GM19099 (cell line): Measurements from ENCODE around the gene CP.

ENCODE experiments used
- POLR2A ChIP-seq: IDR thresholded peaks from 3 replicates; pipeline ENCODE4 v1.6.1; 2011; ENCODE audit warnings: low read depth; ENCODE audit not compliant: insufficient read length; ENCODE audit errors: extremely low read depth

The CP gene

DNA sequence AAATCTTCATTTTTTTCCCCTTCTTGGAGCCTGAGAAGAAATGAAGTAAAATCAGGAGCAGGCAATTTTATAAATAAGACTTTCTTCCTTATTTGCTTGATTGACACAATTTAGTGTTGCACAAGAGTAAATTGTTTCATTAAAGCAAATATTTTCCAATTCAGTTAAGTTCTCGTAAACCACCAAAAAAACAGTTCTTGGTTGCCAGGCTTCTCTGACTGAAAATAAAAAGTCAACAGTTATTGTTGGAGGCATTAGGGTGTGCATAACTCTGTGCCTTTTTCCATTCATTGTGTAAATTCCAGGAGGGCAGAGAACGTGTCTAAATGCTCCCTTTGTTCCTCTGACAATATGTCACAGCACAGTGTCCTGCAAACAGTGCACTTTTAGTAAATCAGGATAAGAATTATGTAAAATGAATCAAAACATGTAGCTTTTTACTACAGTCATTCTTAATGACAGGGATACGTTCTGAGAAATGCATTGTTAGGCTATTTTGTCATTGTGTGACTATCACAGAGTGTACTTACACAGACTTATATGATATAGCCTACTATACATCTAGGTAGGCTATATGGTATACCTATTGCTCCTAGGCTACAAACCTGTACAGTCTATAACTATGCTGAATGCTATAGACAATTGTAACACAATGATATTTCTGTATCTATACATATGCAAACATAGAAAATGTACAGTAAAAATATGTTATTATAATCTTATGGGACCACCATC is at the start of gene CP:
TSS of gene CP (minus strand) at position 47 of the 735 bp plus-strand sequence. CDS start at position 10, 37 bp downstream.
- TF ChIP-seq POLR2A = no peak

DNA sequence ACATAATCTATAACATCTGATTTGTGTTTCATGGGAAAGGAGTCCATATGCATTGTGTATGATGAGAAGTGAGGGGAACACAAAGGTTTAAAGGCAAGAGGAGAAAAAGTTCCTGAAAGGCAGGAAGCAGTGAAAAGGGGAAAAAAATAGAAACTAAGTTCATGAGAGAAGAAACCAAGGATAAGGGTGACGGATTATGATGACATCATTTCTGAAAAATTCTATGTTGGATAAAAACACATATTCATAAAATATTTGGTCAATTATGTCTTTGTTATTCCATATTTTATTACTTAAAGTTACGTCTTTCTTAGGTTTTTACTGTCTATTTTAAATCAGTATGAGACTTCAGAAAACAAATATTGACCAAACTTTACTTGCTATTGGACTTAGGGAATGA is 48.6 kb upstream of the CP start:
- TF ChIP-seq POLR2A = no peak

DNA sequence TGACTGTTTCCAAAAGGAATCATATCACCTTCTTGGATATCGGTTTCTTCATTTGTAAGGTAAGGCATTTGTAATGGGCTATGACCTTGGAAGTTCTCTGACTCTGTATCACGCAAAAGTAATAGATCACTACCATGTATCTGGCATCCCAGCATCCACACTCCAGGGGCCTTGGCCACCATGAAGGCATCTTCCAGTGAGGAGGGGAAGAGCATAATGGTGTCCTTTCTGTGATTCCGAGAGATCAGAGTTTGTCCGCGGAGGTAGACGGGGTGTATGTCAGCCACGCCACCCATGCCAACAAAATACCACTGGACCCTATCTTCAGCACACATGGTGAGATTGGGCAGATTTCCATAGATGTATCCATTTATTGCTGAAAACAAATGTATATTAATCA is 48.1 kb upstream of the CP start:
- TF ChIP-seq POLR2A = no peak

DNA sequence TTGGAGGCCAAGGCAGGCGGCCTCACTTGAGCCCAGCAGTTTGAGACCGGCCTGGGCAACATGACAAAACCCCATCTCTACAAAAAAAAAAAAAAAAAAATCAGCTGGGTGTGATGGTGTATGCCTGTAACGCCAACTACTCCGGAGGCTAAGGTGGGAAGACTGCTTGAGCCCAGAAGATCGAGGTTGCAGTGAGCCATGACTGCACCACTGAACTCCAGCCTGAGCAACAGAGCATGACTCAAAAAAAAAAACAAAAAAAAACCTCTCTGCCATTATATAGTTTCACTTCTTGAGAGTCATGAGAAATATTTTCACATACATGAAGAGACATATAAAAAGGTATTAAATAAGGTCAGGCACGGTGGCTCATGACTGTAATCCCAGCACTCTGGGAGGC is 45.9 kb upstream of the CP start:
- no peak for TF ChIP-seq POLR2A

DNA sequence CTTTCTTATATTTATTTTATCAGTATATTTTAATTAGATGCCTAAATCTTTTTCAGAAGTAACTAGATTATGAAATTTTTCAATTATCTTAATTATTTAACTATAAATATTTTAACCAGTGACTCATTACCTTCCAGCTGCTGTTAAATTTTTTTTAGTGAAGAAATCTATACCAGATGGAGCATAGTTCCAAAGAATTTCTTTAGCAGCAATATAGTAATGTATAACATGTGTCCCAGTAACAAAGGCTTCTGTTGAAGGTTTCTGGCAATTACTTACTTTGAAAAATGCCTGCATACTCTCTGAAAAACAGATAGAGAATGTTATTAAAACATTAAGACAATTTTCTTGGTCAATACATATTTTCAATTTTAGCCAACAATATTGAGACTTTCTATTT is 45.1 kb upstream of the CP start:
- no peak for TF ChIP-seq POLR2A

DNA sequence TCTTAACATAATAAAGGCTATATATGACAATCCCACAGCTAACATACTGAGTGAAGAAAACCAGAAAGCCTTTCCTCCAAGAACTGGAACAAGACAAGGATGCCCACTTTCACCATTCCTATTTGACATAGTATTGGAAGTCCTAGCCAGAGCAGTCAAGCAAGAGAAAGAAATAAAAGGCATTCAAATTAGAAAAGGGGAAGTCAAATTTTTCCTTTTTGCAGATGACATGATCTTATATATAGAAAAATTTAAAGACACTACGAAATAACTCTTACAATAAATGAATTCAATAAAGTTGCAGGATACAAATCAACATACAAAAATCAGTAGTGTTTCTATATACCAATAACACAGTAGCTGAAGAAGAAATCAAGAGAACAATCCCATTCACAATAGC is 42.2 kb upstream of the CP start:
- no peak for TF ChIP-seq POLR2A

DNA sequence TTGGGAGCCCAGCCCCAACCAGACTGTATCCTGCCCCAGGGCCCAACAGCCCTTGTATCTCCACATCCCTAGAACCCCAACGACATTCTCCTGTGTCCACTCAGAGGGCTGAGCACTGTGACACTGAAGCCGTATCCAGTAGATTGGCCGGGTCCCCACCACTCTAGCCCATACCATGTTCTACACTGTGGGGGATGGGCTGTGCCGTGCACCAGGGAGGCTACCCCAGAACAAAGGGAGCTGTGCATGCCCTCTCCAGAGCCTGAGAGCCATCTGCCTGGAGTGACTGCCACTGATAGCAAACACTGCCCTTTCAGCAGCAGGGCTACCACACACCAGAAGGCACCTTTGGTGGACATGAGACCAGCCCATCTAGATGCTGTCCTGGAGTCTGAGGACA is 37.1 kb upstream of the CP start:
- no peak for TF ChIP-seq POLR2A

DNA sequence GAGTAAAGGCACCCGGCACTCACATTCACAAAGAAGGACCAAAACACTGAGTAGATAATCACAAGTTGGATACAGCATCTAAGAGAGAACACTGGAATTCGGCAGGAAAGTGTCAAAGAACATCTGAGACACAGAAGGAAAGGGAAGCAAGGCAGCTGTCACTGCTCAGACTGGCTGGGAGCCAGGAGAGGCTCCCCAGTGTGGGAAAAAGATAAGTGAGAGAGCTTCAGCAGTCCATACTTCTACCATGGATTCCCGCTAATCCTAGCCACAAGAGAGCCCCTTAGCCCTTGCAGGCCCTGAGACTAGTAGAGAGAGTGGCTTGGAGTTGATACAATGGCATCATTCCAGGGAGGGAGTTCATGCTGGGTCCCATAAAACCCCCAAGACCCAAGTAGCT is 36.7 kb upstream of the CP start:
- no peak for TF ChIP-seq POLR2A

DNA sequence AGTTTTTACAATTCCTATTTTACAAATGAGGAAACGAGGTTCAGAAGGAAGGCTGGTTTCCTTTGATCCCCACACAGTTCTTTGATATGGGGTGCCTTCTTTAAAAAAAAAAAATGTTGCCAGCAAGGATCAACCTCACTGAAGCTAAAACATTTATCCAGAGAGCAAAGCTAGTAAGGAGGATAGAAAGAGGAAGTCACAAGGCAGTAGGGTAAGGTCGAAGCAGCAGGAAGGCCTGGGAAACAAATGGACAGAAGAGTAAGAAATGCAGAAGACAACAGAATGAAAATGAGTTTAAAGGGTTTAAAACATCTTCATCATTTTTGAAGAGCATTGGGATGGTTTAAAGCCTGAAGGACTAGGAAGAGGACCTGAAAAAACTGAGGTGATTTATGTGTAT is 30.6 kb upstream of the CP start:
- TF ChIP-seq POLR2A = no peak

DNA sequence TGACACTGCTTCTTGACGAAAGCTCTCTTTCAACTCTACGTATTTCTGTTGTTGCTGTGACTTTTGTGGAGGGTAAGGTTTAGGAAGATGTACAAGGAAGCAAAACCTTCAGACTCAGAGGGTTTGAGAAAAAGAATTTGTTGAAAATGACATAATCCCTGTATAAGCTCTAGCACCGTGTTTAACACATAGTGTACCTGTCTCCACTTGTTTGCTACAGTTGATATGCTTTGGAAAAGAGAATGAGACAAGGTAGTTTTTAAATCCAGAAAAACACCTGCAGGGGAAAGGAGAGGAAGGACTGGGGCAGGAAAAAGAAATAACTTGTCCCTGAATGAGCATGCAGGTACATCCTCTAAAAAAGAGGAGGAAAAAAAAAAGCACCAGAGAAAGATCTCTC is 29.6 kb upstream of the CP start:
- TF ChIP-seq POLR2A = no peak

DNA sequence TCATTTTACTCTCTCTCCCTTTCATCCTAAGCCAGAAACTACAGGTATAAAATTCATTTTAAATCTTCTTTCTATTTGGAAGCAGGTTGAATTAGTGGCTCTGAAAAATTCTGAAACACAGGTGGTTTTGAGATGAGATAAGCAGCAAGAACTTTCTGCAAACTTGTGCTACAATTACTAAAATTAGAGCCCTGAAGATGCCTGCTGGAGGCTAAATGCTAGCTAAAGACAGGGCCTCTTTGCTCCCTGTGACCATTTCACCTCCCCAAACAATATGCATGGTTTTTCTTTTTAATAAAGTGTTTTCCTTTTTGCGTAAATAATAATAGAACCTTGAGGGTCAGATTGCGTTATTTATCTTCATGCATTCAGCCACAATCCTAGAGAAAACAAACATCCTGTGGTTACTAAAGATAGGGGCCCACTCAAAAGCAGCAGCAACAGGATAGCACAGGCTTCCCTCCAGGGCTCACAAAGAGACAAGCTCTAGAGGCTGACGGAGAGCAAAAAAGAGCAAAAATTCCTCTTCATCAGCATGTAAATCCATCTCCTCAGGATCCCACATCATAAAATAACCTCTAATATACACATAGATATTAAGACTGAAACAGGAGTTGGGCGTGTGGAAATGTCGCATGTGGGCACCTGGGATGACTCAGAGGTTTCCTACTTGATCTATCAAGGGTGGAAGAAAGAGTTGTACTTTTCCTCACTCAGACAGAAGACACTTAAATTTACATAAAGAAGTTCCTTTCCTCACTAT is 26.5 kb upstream of the CP start:
- no peak for TF ChIP-seq POLR2A

DNA sequence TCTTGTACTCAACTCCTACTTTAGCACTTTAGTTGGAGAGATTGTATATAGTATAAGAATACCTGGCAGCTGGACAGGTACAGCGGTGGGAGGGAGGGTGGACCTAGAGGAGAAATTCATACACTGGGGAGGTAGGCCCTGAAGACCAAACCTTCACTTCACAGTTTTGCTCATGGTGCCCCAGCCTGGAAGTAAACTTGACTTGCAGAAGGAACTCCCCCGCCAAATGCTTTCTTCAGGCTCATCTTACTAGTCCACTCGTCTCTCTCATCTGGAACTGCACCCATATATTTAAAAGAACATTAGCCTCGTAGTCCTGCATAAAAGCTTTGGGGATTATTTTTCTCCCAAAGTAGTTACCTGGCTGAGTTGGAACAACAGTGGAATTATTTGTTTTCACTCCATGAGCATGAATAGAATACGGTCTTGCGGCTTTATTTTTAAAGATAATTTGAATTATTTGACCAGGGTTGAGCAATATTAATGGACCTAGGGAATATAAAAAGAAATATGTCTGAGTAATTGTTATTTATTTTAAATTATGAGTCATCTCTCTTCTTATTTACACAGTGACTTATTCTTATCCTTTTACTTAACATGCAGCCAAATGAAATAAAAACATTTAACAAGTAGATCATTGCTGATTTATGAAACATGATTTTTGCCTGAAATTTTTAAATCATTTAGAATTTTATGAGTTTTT is 25.5 kb upstream of the CP start:
- no peak for TF ChIP-seq POLR2A

DNA sequence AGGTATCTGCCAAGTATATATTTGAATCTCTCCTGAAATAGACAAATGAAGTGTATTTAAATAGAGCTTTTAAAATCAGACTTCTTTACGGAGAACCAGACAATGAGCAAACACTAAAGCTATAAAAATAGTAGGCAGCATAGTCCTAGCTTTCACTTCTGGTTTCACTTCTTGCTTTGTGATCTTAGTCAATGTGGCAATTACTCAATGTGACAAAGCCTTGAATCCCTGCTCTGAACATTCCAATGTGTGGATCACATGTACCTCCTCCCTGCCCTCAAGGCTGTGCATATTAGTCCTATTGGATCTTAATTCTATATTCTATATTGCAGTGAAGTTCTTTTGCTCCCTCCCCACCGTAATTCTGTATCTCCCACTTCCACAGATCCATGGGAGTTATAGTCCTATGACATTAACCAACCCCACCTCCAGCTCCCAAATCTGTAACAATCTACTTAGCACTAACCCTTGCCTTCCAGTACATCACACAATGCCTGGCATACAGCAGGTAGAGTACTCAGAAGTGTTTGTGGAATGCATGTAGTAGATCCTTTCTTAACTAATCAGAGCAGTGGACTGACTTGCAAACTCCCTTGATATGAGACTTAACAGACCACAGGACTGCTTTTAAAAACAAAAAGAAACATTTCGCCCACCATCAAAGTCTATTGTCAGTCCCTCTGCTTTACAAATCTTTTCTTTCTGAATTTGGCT is 24.3 kb upstream of the CP start:
- TF ChIP-seq POLR2A = no peak

DNA sequence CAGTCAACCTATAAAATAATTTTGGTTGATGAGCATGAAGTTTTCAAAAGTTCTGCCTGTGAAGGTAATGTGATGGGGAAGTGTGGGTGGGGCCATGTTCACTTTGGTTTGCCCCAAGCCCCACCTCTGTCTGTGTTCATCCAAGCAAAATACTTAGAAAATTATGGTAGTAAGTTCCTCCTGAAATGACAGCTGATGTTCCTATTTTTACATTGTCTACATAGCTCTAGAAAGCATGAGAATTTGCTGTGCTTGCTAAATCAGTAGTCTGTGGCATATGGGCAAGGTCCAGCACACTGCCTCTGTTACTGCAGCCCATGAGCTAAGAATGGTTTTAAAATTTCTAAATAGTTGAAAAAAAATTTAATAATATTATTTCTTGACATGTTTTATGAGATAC is 21.9 kb upstream of the CP start:
- no peak for TF ChIP-seq POLR2A

DNA sequence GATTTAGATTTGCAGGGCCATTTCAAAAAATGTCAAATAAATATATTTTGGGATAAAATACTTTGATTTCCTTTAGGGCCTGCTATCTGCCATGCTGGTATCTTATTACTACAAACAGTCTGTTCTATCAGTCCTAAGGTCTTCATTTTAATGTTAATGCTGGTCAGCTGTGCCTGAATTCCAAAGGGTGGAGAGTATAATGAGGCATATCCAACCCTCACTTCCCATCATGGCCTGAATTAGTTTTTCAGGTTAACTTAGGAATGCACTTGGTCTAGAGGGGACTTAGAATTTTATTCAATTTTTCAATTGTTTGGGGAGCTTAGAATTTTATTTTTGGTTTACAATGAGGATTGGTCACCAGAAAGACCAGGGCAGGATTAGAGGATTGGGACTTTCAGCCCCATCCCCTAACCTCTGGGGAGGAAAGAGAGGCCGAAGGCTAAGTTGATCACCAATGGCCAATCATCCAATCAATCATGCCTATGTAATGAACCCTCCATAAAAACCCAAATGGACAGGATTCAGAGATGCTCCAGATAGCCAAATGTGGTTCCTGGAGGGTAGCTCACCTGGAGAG is 17.8 kb upstream of the CP start:
- no peak for TF ChIP-seq POLR2A

DNA sequence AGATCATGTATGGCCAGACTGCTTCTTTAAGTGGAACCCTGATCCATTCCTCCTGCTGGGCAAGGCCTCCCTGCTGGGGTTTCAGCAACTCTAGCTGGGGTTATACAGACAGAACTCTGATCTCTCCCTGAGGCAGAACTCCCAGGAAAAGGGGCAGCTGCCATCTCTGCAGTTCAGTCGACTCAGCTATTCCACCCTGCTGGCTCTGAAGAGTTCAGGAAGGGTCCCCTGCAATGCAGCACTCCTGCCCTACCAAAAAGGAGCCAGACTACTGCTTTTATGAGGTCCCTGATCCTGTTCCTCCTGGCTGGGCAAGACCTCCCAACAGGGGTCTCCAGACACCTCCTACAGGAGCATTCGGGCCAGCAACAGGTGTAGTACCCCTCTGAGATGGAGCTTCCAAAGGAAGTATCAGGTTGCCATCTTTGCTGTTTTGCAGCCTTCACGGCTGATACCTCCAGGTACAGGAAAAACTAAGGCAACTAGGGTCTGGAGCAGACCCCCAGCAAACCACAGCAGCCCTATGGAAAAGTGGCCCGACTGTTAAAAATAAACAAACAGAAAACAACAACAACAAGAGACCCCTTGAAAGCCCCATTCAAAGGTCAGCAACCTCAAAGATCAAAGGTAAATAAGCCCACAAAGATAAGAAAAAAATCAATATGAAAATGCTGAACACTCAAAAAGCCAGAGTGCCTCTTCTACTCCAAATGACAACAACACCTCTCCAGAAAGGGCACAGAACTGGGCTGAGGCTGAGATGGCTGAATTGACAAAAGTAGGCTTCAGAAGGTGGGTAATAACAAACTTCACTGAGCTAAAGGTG is 14.2 kb upstream of the CP start:
- TF ChIP-seq POLR2A = no peak
